Fibroblast of pulmonary artery (primary cell): ENCODE results near the gene KCTD8.

Experiments used
- DNase-seq: peaks from one replicate; pipeline ENCODE4 v3.0.0-alpha.2; 2010; ENCODE audit warnings: low read depth
- H3K4me3 ChIP-seq: replicated peaks from 2 replicates; pipeline ENCODE4 v1.5.1; 2011; ENCODE audit warnings: low read depth, mild to moderate bottlenecking, control low read depth, low read length, moderate library complexity
- CTCF ChIP-seq: IDR thresholded peaks from 2 replicates; pipeline ENCODE4 v1.5.1; 2011; ENCODE audit warnings: mild to moderate bottlenecking, control low read depth, low read length, inconsistent platforms; ENCODE audit errors: missing control alignments

Gene KCTD8

DNA sequence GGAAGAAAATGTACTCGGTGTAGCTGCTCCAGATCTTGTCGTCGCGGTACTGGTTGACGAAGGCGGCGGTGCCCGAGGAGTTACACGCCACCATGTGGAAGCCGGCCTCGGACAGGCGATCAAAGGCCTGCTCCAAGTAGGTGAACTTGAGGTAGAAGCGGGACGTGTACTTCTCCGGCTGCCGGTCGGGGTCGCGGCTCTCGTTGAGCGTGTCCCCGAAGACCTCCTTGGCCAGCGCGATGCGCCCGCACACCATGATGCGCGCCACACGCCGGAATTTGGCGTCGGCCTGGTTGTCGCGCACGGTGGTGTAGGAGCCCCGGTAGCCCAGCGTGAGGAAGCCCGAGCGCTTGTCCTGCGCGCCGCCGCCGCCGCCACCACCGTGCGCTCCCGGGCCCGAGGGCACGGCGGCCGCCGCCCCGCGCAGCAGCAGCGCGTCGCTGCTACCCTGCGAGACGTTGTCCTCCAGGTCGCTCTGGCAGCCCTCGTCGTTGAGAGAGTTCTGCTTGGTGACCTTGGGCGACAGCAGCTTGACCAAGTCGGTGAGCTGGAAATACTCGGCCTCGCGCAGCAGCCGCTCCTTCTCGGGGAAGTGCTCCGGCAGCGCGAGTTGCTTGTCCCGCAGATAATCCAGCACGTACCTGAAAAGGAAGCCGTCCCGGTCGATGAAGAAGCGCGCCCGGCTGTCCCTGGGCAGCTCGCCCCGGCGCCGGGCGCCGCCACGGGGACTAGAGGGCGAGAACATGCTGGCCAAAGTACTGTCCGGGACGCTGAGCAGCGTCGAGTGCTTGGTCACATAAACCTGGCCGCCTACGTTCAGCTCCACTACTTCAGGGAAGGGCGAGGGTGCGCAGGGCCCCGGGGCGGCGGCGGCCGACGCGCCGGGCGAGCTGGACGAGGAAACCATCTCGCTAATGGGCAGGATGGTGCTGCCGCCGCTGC lies 775 bp downstream of the KCTD8 start:
- TF ChIP-seq CTCF = peak; percentile 1
- DNase-seq = peak; percentile 41
- peak overlapping the region; percentile 61 for H3K4me3 ChIP-seq

DNA sequence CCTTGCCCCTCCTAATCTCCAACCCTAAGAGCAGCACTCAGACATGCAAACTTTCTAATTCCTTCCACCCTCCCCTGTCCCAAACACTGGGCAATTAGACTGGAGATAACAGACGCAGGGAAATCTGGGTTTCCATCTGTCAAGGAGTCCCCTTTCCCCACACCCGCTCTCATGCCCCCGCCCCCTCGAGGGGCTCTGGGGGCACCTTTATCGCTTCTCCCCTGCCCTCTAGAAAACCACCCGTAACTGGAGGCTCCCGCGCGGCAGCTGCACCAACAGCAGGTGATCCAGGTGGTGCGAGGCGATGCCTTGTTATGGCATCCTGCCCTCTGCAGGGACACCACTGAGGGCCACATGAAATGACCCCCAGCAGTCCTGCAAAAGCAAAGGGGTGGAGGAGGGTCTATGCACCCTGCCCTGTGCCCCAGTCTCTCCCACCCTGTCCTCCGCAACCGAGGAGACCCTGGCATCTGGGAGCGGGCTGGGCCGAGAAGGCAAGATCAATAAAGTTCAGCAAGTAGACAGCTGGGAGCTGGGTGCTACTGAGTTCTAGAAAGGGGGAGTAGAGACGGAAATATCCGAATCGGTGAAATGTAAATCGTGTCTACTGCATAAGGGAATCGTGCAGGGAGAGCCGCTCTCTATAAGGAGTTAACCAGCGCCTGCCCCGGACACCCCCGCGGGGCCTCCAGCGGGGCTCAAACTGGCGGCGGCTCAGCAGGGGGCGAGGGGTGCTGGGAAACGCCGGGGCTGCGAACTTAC lies 1.6 kb downstream of the KCTD8 start:
- no peak for TF ChIP-seq CTCF

DNA sequence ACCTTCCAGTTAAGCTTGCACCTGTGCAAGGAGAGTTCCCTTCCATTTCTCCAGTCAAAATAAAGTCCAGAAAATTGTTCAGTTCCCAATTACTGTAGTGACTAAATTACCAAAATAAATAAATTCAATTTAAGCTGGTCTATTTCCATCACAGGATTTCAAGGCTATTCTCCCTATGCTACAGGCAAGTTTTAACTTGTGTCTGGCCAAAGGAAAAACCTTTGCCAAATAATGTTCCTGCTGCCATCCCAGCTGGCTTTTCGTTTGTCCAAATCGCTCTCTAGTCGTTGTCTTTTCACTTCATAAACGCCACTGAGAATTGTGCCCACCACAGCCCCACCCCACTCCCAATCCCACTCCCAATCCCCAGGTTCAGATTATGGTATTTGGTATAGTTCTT lies 2.4 kb downstream of the KCTD8 start:
- H3K4me3 ChIP-seq = peak overlapping the region; percentile 61
- no peak for TF ChIP-seq CTCF
- no peak for DNase-seq

More for the DNA sequence above, 1.6 kb downstream of the KCTD8 start:
- H3K4me3 ChIP-seq = peak overlapping the region; percentile 61
- DNase-seq = no peak

- no peak for DNase-seq
- TF ChIP-seq CTCF = no peak
- no peak overlapping the region for H3K4me3 ChIP-seq
Measured at GRCh38 chr4:44438687-44439086, 9.9 kb downstream of the KCTD8 start.

DNA sequence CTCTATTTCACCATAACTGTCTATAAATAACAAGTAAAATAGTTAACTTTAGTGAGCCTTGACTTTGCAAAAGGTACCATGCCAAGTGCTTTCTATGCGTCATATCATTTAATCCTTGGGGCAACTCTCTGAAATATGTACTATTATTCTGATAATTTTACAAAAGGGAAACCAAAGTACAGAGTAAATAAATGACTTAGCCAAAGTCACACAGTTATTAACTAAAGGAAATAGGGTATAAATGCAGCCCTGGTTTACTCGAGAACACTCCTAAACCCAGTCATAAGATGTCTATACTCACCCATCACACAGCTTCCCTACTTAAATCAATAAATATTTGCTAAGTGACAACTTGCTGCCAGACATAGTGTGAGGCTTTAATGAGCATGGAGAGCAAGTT lies 14.4 kb downstream of the KCTD8 start:
- DNase-seq = no peak
- no peak overlapping the region for H3K4me3 ChIP-seq
- TF ChIP-seq CTCF = no peak

DNA sequence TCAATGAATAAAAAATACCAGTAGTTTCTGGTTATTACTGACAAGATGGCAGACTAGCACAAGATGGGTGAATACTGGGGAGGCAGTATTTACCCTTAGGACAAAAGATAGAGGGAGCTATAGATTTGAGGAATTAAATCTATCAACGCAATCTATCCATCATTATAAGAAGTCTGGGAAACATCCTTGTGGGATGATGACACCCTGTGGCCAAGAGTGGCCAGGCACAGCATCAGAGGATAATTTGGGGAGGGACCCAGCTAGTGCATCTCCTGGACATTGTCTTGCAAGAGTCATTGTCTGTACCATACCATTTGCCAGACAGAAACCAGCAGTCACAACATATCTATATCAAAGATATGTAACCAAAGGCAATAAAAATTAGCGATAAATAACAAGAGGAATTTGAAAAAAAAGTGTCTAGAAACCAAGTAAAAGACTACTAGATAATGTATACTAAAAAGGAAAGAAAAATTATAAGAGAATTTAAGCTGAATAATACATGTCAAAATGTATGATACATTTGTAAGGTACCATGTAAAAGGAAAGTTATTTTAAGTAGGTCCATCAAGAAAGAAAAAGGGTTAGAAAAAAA lies 22.9 kb downstream of the KCTD8 start:
- DNase-seq = peak; percentile 50
- H3K4me3 ChIP-seq = no peak overlapping the region
- peak; percentile 69 for TF ChIP-seq CTCF
